Rectal smooth muscle tissue (tissue), 1 donor: ENCODE data around the gene NEURL1.

ENCODE experiments used
- H3K27ac ChIP-seq: one replicate; pipeline ENCODE4 v1.7.0; 2013; ENCODE audit warnings: low read depth, low read length, inconsistent platforms
- H3K27me3 ChIP-seq: one replicate; pipeline ENCODE4 v1.7.0; 2013; ENCODE audit warnings: low read length; ENCODE audit not compliant: control insufficient read depth, insufficient read depth
- H3K36me3 ChIP-seq: one replicate; pipeline ENCODE4 v1.7.0; 2013; ENCODE audit warnings: low read length; ENCODE audit not compliant: control insufficient read depth, insufficient read depth
- H3K4me1 ChIP-seq: one replicate; pipeline ENCODE4 v1.7.0; 2013; ENCODE audit warnings: low read length; ENCODE audit not compliant: control insufficient read depth, insufficient read depth
- H3K4me3 ChIP-seq: one replicate; pipeline ENCODE4 v1.7.0; 2013; ENCODE audit warnings: low read length
- H3K9ac ChIP-seq: one replicate; pipeline ENCODE4 v1.7.0; 2013; ENCODE audit warnings: low read length

The NEURL1 gene

GRCh38 chr10:103548581-103549348 is 55.3 kb downstream of the NEURL1 start:
- Histone ChIP-seq H3K27ac (no peak overlapping the region), H3K4me1 (no peaks in the 10 kb centered on the region), H3K27me3 (no peaks in the 10 kb centered on the region), H3K9ac (no peak overlapping the region), H3K4me3 (no peak overlapping the region), H3K36me3 (no peaks in the 10 kb centered on the region)

GRCh38 chr10:103549349-103549685 is 55.8 kb downstream of the NEURL1 start:
- Histone ChIP-seq H3K27me3 (no peaks in the 10 kb centered on the region), H3K27ac (no peak overlapping the region), H3K4me3 (no peak overlapping the region), H3K36me3 (no peaks in the 10 kb centered on the region), H3K9ac (no peak overlapping the region), H3K4me1 (no peaks in the 10 kb centered on the region)

GRCh38 chr10:103550229-103550628 is 56.7 kb downstream of the NEURL1 start:
- no peaks in the 10 kb centered on the region for H3K36me3 ChIP-seq
- H3K4me3 ChIP-seq = no peak overlapping the region
- no peaks in the 10 kb centered on the region for H3K27me3 ChIP-seq
- peaks cover 4% of the 10 kb centered on the region for H3K4me1 ChIP-seq
- H3K9ac ChIP-seq = no peak overlapping the region
- H3K27ac ChIP-seq = no peak overlapping the region

- no peak overlapping the region for H3K9ac ChIP-seq
- H3K36me3 ChIP-seq = no peaks in the 10 kb centered on the region
- H3K4me1 ChIP-seq = peaks cover 4% of the 10 kb centered on the region
- no peak overlapping the region for H3K27ac ChIP-seq
- no peaks in the 10 kb centered on the region for H3K27me3 ChIP-seq
- H3K4me3 ChIP-seq = no peak overlapping the region
Observed at GRCh38 chr10:103551619-103552602, 58.4 kb downstream of the NEURL1 start.

- no peaks in the 10 kb centered on the region for H3K27me3 ChIP-seq
- H3K9ac ChIP-seq = no peak overlapping the region
- no peak overlapping the region for H3K27ac ChIP-seq
- H3K36me3 ChIP-seq = no peaks in the 10 kb centered on the region
- no peak overlapping the region for H3K4me3 ChIP-seq
- peaks cover 4% of the 10 kb centered on the region for H3K4me1 ChIP-seq
Observed at GRCh38 chr10:103552856-103553742, 59.6 kb downstream of the NEURL1 start.

GRCh38 chr10:103553743-103554487 is 60.4 kb downstream of the NEURL1 start:
- no peak overlapping the region for H3K9ac ChIP-seq
- peaks cover 4% of the 10 kb centered on the region for H3K4me1 ChIP-seq
- H3K4me3 ChIP-seq = peak overlapping the region; percentile 22
- no peak overlapping the region for H3K27ac ChIP-seq
- H3K27me3 ChIP-seq = no peaks in the 10 kb centered on the region
- H3K36me3 ChIP-seq = no peaks in the 10 kb centered on the region

GRCh38 chr10:103554488-103555324 is 61.2 kb downstream of the NEURL1 start:
- H3K9ac ChIP-seq = no peak overlapping the region
- peak overlapping the region; percentile 29 for H3K4me3 ChIP-seq
- H3K4me1 ChIP-seq = peaks cover 4% of the 10 kb centered on the region
- no peaks in the 10 kb centered on the region for H3K27me3 ChIP-seq
- H3K27ac ChIP-seq = no peak overlapping the region
- H3K36me3 ChIP-seq = no peaks in the 10 kb centered on the region

- no peak overlapping the region for H3K9ac ChIP-seq
- no peak overlapping the region for H3K27ac ChIP-seq
- peaks cover 4% of the 10 kb centered on the region for H3K4me1 ChIP-seq
- peak overlapping the region; percentile 29 for H3K4me3 ChIP-seq
- H3K27me3 ChIP-seq = no peaks in the 10 kb centered on the region
- no peaks in the 10 kb centered on the region for H3K36me3 ChIP-seq
Observed at GRCh38 chr10:103555325-103555649, 61.8 kb downstream of the NEURL1 start.

GRCh38 chr10:103555712-103556111 is 62.2 kb downstream of the NEURL1 start:
- Histone ChIP-seq H3K27me3 (no peaks in the 10 kb centered on the region), H3K4me3 (peak overlapping the region; percentile 29), H3K9ac (no peak overlapping the region)

GRCh38 chr10:103556383-103557007 is 63.0 kb downstream of the NEURL1 start:
- H3K27me3 ChIP-seq = no peaks in the 10 kb centered on the region
- no peak overlapping the region for H3K4me3 ChIP-seq
- no peak overlapping the region for H3K9ac ChIP-seq
- H3K36me3 ChIP-seq = no peaks in the 10 kb centered on the region
- H3K27ac ChIP-seq = no peak overlapping the region
- peaks cover 4% of the 10 kb centered on the region for H3K4me1 ChIP-seq

More at GRCh38 chr10:103555712-103556111, 62.2 kb downstream of the NEURL1 start:
- Histone ChIP-seq H3K36me3 (no peaks in the 10 kb centered on the region), H3K4me1 (peaks cover 4% of the 10 kb centered on the region), H3K27ac (no peak overlapping the region)

GRCh38 chr10:103557455-103557854 is 64.0 kb downstream of the NEURL1 start:
- no peaks in the 10 kb centered on the region for H3K36me3 ChIP-seq
- peaks cover 4% of the 10 kb centered on the region for H3K4me1 ChIP-seq
- no peaks in the 10 kb centered on the region for H3K27me3 ChIP-seq
- no peak overlapping the region for H3K9ac ChIP-seq
- no peak overlapping the region for H3K4me3 ChIP-seq
- no peak overlapping the region for H3K27ac ChIP-seq
